SIG-M5 treated with dmso at 0.1 percent for 504 hours (cell line): ENCODE measurements around the gene JPH3.

Source experiments
- DNase-seq: peaks from one replicate; lab custom pipeline; 2025; ENCODE audit not compliant: unreplicated experiment; lab: John Stamatoyannopoulos, UW

The JPH3 gene

GRCh38 chr16:87648698-87649487, 46.6 kb downstream of the JPH3 start:
- DNase-seq = no peak

GRCh38 chr16:87652386-87652785, 50.1 kb downstream of the JPH3 start:
- no peak for DNase-seq

GRCh38 chr16:87652799-87653198, 50.5 kb downstream of the JPH3 start:
- no peak for DNase-seq

- DNase-seq = peak; percentile 2
These were observed 50.9 kb downstream of the JPH3 start for GRCh38 chr16:87653234-87653633.

GRCh38 chr16:87654826-87655225, 52.5 kb downstream of the JPH3 start:
- DNase-seq = no peak

- DNase-seq = no peak
These were observed 54.0 kb downstream of the JPH3 start for GRCh38 chr16:87656328-87656727.

- DNase-seq = no peak
These were observed 55.4 kb downstream of the JPH3 start for GRCh38 chr16:87657621-87658192.

GRCh38 chr16:87658564-87659225, 56.4 kb downstream of the JPH3 start:
- no peak for DNase-seq

- peak; percentile 88 for DNase-seq
These were observed 59.3 kb downstream of the JPH3 start for GRCh38 chr16:87661561-87661960.

GRCh38 chr16:87662254-87663204, 60.2 kb downstream of the JPH3 start:
- no peak for DNase-seq

- DNase-seq = no peak
These were observed 62.5 kb downstream of the JPH3 start for GRCh38 chr16:87664792-87665191.

- no peak for DNase-seq
These were observed 62.9 kb downstream of the JPH3 start for GRCh38 chr16:87665193-87665592.

GRCh38 chr16:87666919-87667318, 64.6 kb downstream of the JPH3 start:
- DNase-seq = no peak

GRCh38 chr16:87667443-87667842, 65.1 kb downstream of the JPH3 start:
- DNase-seq = no peak

GRCh38 chr16:87667946-87668345, 65.6 kb downstream of the JPH3 start:
- DNase-seq = no peak

GRCh38 chr16:87669672-87670071, 67.4 kb downstream of the JPH3 start:
- no peak for DNase-seq

- no peak for DNase-seq
These were observed 68.9 kb downstream of the JPH3 start for GRCh38 chr16:87671221-87671620.

GRCh38 chr16:87671715-87672270, 69.5 kb downstream of the JPH3 start:
- no peak for DNase-seq

- peak; percentile 23 for DNase-seq
These were observed 72.1 kb downstream of the JPH3 start for GRCh38 chr16:87674419-87674818.

- no peak for DNase-seq
These were observed 72.9 kb downstream of the JPH3 start for GRCh38 chr16:87675111-87675719.
